ENCODE data around the gene IDH3G. TPM values are rescaled to one million over a fixed set of nuclear protein-coding genes. Genes with fewer than 3 reads are reported as not detected.

The IDH3G gene
- 58.7 TPM for polyA plus RNA-seq
- long read RNA-seq, donor 1, partial matches to known transcripts = 0 of 14 reads
- long read RNA-seq, donor 1, other reads (novel, unspliced or antisense) = 14 of 14 reads
- long read RNA-seq, donor 2, partial matches to known transcripts = 797 of 840 reads
- long read RNA-seq, donor 2, other reads (novel, unspliced or antisense) = 43 of 840 reads
- long read RNA-seq, donor 3, partial matches to known transcripts = 0 of 26 reads
- long read RNA-seq, donor 3, other reads (novel, unspliced or antisense) = 26 of 26 reads
- long read RNA-seq, donor 4 = 0 reads
- long read RNA-seq, donor 5, partial matches to known transcripts = 0 of 10 reads
- long read RNA-seq, donor 5, other reads (novel, unspliced or antisense) = 10 of 10 reads
- long read RNA-seq, donor 6, partial matches to known transcripts = 845 of 871 reads
- long read RNA-seq, donor 6, other reads (novel, unspliced or antisense) = 26 of 871 reads
- long read RNA-seq, donor 7, partial matches to known transcripts = 0 of 8 reads
- long read RNA-seq, donor 7, other reads (novel, unspliced or antisense) = 8 of 8 reads
- long read RNA-seq, donor 8, partial matches to known transcripts = 0 of 27 reads
- long read RNA-seq, donor 8, other reads (novel, unspliced or antisense) = 27 of 27 reads
- long read RNA-seq, donor 9, partial matches to known transcripts = 0 of 13 reads
- long read RNA-seq, donor 9, other reads (novel, unspliced or antisense) = 13 of 13 reads
- long read RNA-seq, donor 10, partial matches to known transcripts = 6 of 20 reads
- long read RNA-seq, donor 10, other reads (novel, unspliced or antisense) = 14 of 20 reads
- long read RNA-seq, donor 11, partial matches to known transcripts = 0 of 22 reads
- long read RNA-seq, donor 11, other reads (novel, unspliced or antisense) = 22 of 22 reads

DNA sequence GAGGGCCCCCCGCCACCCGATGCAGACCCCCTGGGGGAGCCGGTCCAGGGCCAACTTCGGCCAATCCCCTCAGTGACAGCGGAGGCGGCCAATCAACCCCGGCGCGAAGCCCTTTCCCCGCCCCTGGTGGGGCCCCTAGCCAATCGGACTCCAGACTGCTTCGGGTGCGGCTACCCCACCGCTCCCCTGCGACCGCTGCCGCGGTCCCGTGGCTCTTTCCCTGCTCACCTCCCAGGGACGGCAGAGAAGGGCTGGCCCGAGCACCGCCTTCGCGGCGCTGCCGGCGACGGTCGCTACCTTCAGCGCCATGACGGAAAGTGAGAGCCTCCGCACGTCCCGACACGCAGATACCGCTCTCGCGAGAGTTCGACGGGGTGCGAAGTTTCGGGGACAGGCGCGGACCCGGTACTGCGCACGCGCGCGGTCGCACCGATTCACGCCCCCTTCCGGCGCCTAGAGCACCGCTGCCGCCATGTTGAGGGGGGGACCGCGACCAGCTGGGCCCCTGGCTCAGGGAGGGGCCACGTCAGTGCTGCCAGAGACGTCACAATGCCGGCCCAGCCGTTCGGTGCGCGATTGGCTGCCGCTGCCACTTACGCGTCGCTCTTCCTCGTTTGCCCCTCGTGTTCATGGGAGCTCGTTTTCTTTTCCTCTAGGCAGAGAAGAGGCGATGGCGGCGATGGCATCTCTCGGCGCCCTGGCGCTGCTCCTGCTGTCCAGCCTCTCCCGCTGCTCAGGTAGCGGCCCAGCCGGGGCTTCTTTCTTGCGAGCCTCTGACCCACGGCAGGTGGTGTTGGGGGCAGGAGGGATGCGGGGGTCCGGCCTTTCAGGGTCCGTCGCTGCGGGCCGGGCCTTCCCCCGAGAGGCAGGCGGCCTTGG, at the start of gene IDH3G, which contains the start of gene SSR4:
Gene IDH3G, minus strand, starts transcription at position 358 of the 879 bp plus-strand sequence. Its CDS starts 49 bp downstream, at position 309.
Gene SSR4, plus strand, starts transcription at position 651 of the 879 bp plus-strand sequence. Its CDS starts 20 bp downstream, at position 671.
- DNase-seq = peak; percentile 95 to 96
- no CpG with 5 or more reads among the region's 92 CpGs for WGBS (ENCODE audit: insufficient coverage, low lambda C conversion rate)
- Histone ChIP-seq H3K27ac (ENCODE audit: low read length) (peak within 1 kb of the TSS; percentile 97), H3K4me3 (ENCODE audit: low read length) (peak within 1 kb of the TSS; percentile 93), H3K9me3 (ENCODE audit: control insufficient read depth, low read depth, low read length) (no peaks in the 10 kb centered on the region), H3K36me3 (ENCODE audit: control insufficient read depth, insufficient read depth, low read length) (peaks cover 25% of the 10 kb centered on the region), H3K4me1 (ENCODE audit: control insufficient read depth, insufficient read depth, low read length) (peaks cover 10% of the 10 kb centered on the region), H3K27me3 (ENCODE audit: control insufficient read depth, insufficient read depth, low read length) (no peaks in the 10 kb centered on the region)

DNA sequence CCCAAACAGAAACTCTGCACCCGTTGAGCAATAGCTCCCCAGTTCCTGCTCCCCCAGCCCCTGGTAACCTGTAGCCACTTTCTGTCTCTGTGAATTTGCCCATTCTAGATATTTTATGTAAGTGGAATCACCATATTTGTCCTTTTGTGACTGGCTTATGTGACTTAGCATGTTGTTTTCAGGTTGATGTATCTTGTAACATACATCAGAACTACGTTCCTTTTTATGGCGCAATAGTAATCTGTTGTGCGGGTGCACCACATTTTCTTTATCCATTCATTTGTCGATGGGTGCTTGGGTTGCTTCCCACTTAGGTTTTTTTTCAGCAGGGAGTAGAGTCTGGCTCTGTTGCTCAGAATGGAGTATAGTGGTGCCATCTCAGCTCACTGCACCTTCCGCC, 42.7 kb upstream of the IDH3G start:
- WGBS (ENCODE audit: insufficient coverage, low lambda C conversion rate) = no CpG with 5 or more reads among the region's 6 CpGs
- no peaks in the 10 kb centered on the region for H3K36me3 ChIP-seq (ENCODE audit: control insufficient read depth, insufficient read depth, low read length)
- H3K4me1 ChIP-seq (ENCODE audit: control insufficient read depth, insufficient read depth, low read length) = no peaks in the 10 kb centered on the region
- no peaks in the 10 kb centered on the region for H3K9me3 ChIP-seq (ENCODE audit: control insufficient read depth, low read depth, low read length)
- H3K27me3 ChIP-seq (ENCODE audit: control insufficient read depth, insufficient read depth, low read length) = peaks cover 12% of the 10 kb centered on the region
- DNase-seq = no peak
- H3K4me3 ChIP-seq (ENCODE audit: low read length) = no peak overlapping the region
- H3K27ac ChIP-seq (ENCODE audit: low read length) = no peak overlapping the region

DNA sequence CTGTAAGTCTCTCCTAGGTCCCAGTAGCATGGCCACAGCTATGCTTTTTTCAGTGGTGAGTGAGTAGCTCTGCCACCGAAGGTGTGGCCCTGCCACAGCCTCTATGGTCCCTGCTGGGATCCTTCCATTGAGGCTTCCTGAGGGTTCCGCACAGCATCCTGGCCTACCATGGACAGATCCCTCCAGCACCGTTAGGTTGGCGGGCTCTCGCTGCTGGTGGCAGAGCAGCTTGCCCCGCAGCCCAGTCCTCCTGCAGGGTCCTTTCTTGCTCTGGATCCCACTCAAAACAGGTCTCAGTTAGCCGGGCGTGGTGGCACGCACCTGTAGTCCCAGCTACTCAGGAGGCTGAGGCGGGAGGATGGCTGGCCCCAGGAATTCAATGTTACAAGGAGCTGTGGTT, 38.6 kb upstream of the IDH3G start:
- no peak for DNase-seq
- peaks cover 43% of the 10 kb centered on the region for H3K27me3 ChIP-seq (ENCODE audit: control insufficient read depth, insufficient read depth, low read length)
- H3K4me1 ChIP-seq (ENCODE audit: control insufficient read depth, insufficient read depth, low read length) = no peaks in the 10 kb centered on the region
- no CpG with 5 or more reads among the region's 10 CpGs for WGBS (ENCODE audit: insufficient coverage, low lambda C conversion rate)
- no peaks in the 10 kb centered on the region for H3K36me3 ChIP-seq (ENCODE audit: control insufficient read depth, insufficient read depth, low read length)
- H3K27ac ChIP-seq (ENCODE audit: low read length) = no peak overlapping the region
- H3K9me3 ChIP-seq (ENCODE audit: control insufficient read depth, low read depth, low read length) = no peaks in the 10 kb centered on the region
- no peak overlapping the region for H3K4me3 ChIP-seq (ENCODE audit: low read length)

DNA sequence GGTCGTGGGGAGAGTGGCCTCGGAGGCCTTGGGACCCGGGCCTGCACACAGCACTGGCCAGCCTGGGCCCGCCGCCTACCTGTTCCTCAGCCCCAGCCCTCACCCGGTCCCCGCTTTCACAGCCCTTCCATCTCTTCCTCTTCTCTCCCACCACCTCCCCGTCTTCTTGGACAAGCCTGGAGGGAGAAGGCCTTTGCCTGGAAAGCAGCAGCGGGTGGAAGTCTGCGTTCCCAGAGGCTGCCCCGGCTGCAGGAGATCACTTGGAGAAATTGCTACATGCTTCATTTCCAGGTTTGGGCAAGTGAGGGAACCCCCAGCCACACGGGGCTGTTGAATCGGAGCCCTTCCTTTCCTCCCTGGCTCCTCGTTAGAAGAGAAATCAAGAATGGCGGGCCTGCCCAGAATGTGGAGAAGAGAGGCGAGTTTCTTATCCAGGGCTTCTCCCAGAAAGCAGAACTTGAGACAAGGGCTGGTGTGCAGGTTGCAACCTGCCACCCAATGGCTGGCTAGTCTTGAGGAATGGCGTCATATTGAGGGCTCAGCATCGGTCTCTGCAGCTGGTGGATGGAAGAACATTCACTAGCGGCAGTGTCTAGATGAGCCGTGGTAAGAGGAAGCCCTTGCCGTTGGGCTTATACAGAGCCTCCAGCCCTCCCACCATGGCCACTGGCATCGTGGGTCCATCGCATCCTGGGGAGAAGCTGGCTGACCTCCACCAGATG, 37.4 kb upstream of the IDH3G start:
- peaks cover 46% of the 10 kb centered on the region for H3K27me3 ChIP-seq (ENCODE audit: control insufficient read depth, insufficient read depth, low read length)

DNA sequence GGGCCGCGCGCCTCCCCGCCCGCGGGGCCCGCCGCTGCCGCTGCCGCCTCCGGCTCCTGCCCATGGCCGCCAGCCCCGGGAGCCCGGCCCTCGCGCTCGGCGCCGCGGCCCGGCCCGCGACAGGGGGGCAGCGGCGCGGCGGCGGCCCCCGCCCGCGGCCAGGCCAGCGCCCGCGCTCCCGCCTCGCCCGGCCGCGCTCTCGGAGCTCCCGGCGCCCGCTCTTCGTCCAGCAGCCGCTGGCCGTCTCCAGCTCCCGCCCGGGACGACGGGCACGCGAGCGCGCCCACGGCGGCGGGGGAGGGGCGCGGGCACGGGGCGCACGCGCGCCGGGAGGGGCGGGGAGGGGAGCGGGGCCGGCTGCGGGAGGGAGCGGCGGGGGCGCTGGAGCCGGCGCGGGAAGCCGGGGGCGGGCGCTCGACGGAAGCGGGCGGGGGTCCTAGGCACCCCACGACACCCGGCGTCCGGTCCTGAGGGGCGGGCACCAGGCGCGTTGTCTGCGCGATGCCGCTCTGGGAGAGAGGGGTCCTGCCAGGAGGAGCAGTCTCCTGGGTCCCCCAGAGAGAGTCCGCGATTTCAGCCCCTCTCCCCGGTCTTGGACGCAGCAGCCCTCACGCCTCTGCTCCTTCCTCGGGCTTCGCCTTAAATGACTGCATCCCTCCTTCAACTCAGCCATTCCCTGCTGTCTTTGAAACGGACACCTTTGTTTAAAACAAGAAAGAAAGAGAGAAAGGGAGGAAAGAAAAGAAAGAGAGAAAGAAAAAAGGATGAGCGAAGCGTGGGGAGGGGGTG, 36.7 kb upstream of the IDH3G start:
- no peak overlapping the region for H3K4me3 ChIP-seq (ENCODE audit: low read length)
- no peaks in the 10 kb centered on the region for H3K4me1 ChIP-seq (ENCODE audit: control insufficient read depth, insufficient read depth, low read length)
- no peaks in the 10 kb centered on the region for H3K9me3 ChIP-seq (ENCODE audit: control insufficient read depth, low read depth, low read length)
- H3K27me3 ChIP-seq (ENCODE audit: control insufficient read depth, insufficient read depth, low read length) = peaks cover 46% of the 10 kb centered on the region
- WGBS (ENCODE audit: insufficient coverage, low lambda C conversion rate) = no CpG with 5 or more reads among the region's 102 CpGs
- H3K36me3 ChIP-seq (ENCODE audit: control insufficient read depth, insufficient read depth, low read length) = no peaks in the 10 kb centered on the region
- no peak for DNase-seq
- no peak overlapping the region for H3K27ac ChIP-seq (ENCODE audit: low read length)

More for the DNA sequence above, 37.4 kb upstream of the IDH3G start:
- Histone ChIP-seq H3K36me3 (ENCODE audit: control insufficient read depth, insufficient read depth, low read length) (no peaks in the 10 kb centered on the region), H3K4me1 (ENCODE audit: control insufficient read depth, insufficient read depth, low read length) (no peaks in the 10 kb centered on the region), H3K27ac (ENCODE audit: low read length) (no peak overlapping the region), H3K9me3 (ENCODE audit: control insufficient read depth, low read depth, low read length) (no peaks in the 10 kb centered on the region), H3K4me3 (ENCODE audit: low read length) (no peak overlapping the region)
- no CpG with 5 or more reads among the region's 23 CpGs for WGBS (ENCODE audit: insufficient coverage, low lambda C conversion rate)
- DNase-seq = no peak

DNA sequence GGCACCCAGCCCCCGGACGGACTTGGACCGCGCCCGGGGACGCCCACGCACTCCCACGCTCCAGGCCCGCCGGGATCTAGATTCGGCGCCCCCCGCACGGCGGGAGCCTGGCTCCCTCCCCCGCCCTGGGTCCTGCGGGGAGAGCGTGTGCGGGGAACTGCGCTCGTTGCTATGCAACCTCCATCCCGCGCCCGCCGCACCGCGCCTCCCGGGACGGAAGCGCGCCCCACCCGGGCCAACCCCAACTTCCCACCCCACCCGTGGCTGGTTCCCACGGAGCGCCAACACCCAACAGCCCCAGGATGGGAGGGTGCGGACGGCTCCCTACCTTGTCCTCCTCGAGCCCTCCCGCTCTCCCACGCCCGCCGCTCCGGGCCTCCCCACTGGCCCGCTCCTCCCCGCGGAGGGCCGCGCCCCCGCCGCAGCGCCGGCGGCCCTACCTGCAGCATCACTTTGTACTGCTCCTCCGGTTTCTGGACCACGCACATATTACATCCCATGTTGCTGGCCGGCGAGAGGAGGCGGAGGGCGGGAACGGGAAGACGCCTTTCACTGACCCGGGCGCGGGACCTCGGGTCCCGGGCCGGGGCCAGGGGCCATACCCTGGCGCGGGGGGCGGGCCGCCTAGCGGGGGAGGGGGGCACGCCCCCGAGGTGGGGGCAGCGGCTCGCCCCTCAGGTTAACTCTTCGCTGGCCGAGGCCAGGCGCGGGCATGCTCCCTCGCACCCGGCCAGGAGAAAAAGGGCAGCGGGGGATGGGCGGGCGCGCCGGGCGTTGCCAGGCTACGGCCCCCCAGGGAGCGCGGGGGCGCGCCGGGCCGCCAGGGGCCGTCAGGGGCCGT, 35.8 kb upstream of the IDH3G start, which contains the start of gene PDZD4:
Gene PDZD4, minus strand, starts transcription at position 746 of the 841 bp plus-strand sequence. Its CDS starts 246 bp downstream, at position 500.
- H3K27me3 ChIP-seq (ENCODE audit: control insufficient read depth, insufficient read depth, low read length) = peaks cover 46% of the 10 kb centered on the region

DNA sequence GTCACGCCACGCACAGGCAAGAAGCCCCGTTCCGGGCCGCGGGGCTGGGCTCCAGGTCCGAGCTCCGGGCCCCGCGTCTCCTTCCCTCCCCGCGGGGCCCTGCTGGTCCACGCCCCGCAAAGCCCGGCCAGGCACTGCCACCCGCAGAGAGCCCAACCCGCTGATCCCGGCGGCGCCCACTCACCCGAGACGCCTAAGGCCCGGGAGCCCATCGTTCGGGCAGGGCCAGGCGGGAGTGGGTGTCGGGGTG, 35.3 kb upstream of the IDH3G start:
- no peak overlapping the region for H3K4me3 ChIP-seq (ENCODE audit: low read length)
- H3K4me1 ChIP-seq (ENCODE audit: control insufficient read depth, insufficient read depth, low read length) = no peaks in the 10 kb centered on the region
- no peak overlapping the region for H3K27ac ChIP-seq (ENCODE audit: low read length)
- no peak for DNase-seq
- WGBS (ENCODE audit: insufficient coverage, low lambda C conversion rate) = no CpG with 5 or more reads among the region's 27 CpGs
- H3K36me3 ChIP-seq (ENCODE audit: control insufficient read depth, insufficient read depth, low read length) = no peaks in the 10 kb centered on the region
- H3K27me3 ChIP-seq (ENCODE audit: control insufficient read depth, insufficient read depth, low read length) = peaks cover 46% of the 10 kb centered on the region
- H3K9me3 ChIP-seq (ENCODE audit: control insufficient read depth, low read depth, low read length) = no peaks in the 10 kb centered on the region

More for the DNA sequence above, 35.8 kb upstream of the IDH3G start, which contains the start of gene PDZD4:
- no peak within 1 kb of the TSS for H3K4me3 ChIP-seq (ENCODE audit: low read length)
- DNase-seq = no peak
- H3K9me3 ChIP-seq (ENCODE audit: control insufficient read depth, low read depth, low read length) = no peaks in the 10 kb centered on the region
- no peaks in the 10 kb centered on the region for H3K36me3 ChIP-seq (ENCODE audit: control insufficient read depth, insufficient read depth, low read length)
- WGBS (ENCODE audit: insufficient coverage, low lambda C conversion rate) = no CpG with 5 or more reads among the region's 97 CpGs
- no peaks in the 10 kb centered on the region for H3K4me1 ChIP-seq (ENCODE audit: control insufficient read depth, insufficient read depth, low read length)
- H3K27ac ChIP-seq (ENCODE audit: low read length) = no peak within 1 kb of the TSS

DNA sequence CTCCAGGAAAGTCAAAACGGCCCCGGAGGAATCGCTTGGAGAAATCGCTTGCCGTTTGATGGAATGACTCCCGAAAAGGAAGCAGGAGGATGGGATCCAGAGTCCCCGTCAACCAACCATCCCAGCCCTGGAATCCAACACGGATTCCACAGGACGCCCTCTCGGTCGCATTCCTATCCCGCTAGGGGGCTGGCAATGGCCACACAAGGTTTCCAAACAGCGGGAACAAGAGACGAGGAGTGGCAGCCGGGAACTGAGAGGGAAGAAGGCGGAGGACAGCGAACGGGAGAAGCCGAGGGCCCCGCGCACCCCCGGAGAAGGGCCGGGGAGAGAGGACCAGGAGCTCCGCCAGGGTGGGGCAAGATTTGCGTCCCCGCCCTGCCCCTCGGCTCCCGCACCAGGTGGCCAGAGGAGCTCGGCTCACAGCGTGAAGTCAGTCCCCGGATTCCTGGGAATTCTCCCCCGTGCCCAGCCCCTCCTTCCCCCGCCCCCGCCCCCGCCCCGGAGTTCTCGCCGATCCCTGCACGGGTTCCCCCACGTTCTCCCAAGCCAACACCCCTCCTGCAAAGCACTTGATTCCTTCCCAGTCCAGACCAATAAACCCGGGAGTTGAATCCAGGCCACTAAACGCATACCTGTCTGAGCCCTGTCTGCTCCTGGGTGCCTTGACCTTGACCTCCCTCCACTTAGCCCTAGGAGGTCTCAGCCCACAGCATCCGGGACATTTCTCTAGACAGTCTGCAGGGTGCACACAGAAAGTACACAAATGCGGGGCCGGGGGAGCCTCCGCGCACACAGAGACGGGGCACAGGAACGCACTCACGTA, 34.8 kb upstream of the IDH3G start:
- Histone ChIP-seq H3K9me3 (ENCODE audit: control insufficient read depth, low read depth, low read length) (no peaks in the 10 kb centered on the region), H3K27ac (ENCODE audit: low read length) (no peak overlapping the region), H3K27me3 (ENCODE audit: control insufficient read depth, insufficient read depth, low read length) (peaks cover 46% of the 10 kb centered on the region), H3K36me3 (ENCODE audit: control insufficient read depth, insufficient read depth, low read length) (no peaks in the 10 kb centered on the region), H3K4me1 (ENCODE audit: control insufficient read depth, insufficient read depth, low read length) (no peaks in the 10 kb centered on the region), H3K4me3 (ENCODE audit: low read length) (no peak overlapping the region)
- DNase-seq = no peak
- WGBS (ENCODE audit: insufficient coverage, low lambda C conversion rate) = no CpG with 5 or more reads among the region's 50 CpGs
